Suprapubic skin (tissue), 4 donors: Measurements from ENCODE around the gene SLC7A6. TPM values are rescaled to one million over a fixed set of nuclear protein-coding genes. Genes with fewer than 3 reads are reported as not detected.

Experiments
- DNase-seq, 2 donors: peaks; one replicate each; pipeline ENCODE4 v3.0.0-alpha.2; 2019; ENCODE audit warnings: low spot score in 2 of 2
- H3K27ac ChIP-seq: fragments of 200-600 bp; sonication (generic); one replicate; pipeline ENCODE4 v1.5.1; 2019
- H3K27me3 ChIP-seq: fragments of 200-600 bp; sonication (generic); one replicate; pipeline ENCODE4 v1.5.1; 2019
- H3K36me3 ChIP-seq: fragments of 200-600 bp; sonication (generic); one replicate; pipeline ENCODE4 v1.5.1; 2019
- H3K4me1 ChIP-seq: fragments of 200-600 bp; sonication (generic); one replicate; pipeline ENCODE4 v1.5.1; 2019
- H3K4me3 ChIP-seq: fragments of 200-600 bp; sonication (generic); one replicate; pipeline ENCODE4 v1.5.1; 2019; ENCODE audit warnings: mild to moderate bottlenecking
- H3K9me3 ChIP-seq: fragments of 200-600 bp; sonication (generic); one replicate; pipeline ENCODE4 v1.5.1; 2019
- EP300 ChIP-seq: sonication (generic); formaldehyde crosslinking; IDR thresholded peaks from one replicate; pipeline ENCODE4 v1.6.1; 2017; ENCODE audit warnings: antibody characterized with exemption
- POLR2A ChIP-seq, 2 donors: fragments of 450-650 bp; IDR thresholded peaks; one replicate each; pipeline ENCODE4 v1.6.1; 2017; ENCODE audit warnings: antibody characterized with exemption in 2 of 2, mild to moderate bottlenecking in 2 of 2, moderate library complexity in 2 of 2
- POLR2AphosphoS5 ChIP-seq, 3 donors: sonication (generic); formaldehyde crosslinking; IDR thresholded peaks; one replicate each; pipeline ENCODE4 v1.6.1; 2017; ENCODE audit warnings: antibody characterized with exemption in 3 of 3
- WGBS: methylation state at CpG from one replicate; pipeline ENCODE4 v1.1.5; 2018; 5-methylcytosine and 5-hydroxymethylcytosine counted together
- total RNA-seq, 4 donors: library from RNA; depleted of rRNA; stranded (reverse); fragments of >200 nt; gene quantifications; one replicate each; pipeline ENCODE4 v1.1.0, GENCODE V29; 2016
- TF ChIP-seq, protein P1 (sequence below), 2 donors: fragments of 200-600 bp in 1 of 2; fragments of 450-650 bp in 1 of 2; sonication (generic) in 1 of 2; IDR thresholded peaks; one replicate each; pipeline ENCODE4 v1.5.1; 2016 to 2019; ENCODE audit warnings: antibody characterized with exemption in 2 of 2, mild to moderate bottlenecking in 1 of 2, moderate library complexity in 1 of 2

The SLC7A6 gene
- total RNA-seq, 4 donors from 2014 or later, result 31.5 to 167 (median 49.0) TPM

DNA sequence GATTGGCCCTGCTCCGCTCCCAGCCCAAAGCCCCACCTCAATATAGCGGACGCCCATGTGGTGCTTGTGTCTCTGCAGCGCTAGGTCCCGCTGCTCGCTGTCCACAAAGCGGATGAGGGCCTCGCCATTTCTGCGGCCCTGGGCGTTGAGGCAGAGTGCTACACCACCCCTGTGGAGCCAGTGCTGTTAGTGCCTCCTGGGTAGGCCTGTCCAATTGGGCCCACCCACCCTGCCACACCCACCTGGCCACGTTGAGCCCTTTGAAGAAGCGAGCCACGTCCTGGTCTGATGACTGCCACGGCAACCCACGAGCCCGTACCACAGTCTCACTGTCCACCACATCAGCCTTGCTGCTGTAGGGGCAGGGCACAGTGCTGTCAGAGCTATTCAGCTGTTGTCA lies 32.0 kb upstream of the SLC7A6 start:
- H3K36me3 ChIP-seq, result peaks cover 34% of the 10 kb centered on the region
- H3K27me3 ChIP-seq, result no peaks in the 10 kb centered on the region
- H3K4me3 ChIP-seq, result no peak overlapping the region
- H3K4me1 ChIP-seq, result peaks cover 60% of the 10 kb centered on the region
- no peak for DNase-seq
- H3K9me3 ChIP-seq, result no peaks in the 10 kb centered on the region
- no peak overlapping the region for H3K27ac ChIP-seq
- 95% methylated on average over 8 of the region's 16 CpGs for WGBS
- TF ChIP-seq POLR2A (IDR thresholded peaks at IDR 0.05) (no peak), POLR2AphosphoS5 (IDR thresholded peaks at IDR 0.05) (no peak), EP300 (no peak)
- TF ChIP-seq, protein P1, sequence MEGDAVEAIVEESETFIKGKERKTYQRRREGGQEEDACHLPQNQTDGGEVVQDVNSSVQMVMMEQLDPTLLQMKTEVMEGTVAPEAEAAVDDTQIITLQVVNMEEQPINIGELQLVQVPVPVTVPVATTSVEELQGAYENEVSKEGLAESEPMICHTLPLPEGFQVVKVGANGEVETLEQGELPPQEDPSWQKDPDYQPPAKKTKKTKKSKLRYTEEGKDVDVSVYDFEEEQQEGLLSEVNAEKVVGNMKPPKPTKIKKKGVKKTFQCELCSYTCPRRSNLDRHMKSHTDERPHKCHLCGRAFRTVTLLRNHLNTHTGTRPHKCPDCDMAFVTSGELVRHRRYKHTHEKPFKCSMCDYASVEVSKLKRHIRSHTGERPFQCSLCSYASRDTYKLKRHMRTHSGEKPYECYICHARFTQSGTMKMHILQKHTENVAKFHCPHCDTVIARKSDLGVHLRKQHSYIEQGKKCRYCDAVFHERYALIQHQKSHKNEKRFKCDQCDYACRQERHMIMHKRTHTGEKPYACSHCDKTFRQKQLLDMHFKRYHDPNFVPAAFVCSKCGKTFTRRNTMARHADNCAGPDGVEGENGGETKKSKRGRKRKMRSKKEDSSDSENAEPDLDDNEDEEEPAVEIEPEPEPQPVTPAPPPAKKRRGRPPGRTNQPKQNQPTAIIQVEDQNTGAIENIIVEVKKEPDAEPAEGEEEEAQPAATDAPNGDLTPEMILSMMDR (IDR thresholded peaks at IDR 0.05), result no peak

DNA sequence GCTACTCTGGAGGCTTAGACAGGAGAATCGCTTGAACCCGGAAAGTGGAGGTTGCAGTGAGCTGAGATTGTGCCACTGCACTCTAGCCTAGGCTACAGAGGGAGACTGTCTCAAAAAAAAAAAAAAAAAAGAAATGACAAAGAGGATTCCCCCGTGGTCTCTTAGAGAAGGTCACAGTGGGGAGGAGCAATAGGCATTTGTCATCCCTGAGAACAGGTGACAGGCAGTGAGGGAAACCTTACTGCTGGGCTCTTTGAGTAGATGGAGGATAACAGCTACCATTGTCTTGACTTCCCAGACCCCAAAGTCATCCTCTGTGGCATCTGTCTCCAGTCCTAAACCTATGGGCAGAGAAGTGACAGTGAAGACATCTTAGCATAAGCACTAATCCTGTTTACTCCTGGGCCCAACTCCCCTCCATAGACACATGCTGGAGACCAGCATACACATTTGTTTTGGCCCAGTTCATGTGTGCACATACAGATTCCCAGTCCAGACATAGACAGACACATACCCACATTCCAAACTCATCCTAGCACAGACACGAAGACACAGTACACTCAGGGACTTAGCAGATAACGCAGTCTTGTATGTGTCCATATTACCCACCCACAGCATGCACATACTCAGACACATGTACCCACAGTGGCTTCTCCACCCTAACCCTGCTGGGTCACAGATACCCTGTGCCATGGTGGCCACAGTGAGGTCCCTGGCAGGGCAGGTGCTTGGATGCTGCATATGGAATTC lies 31.1 kb upstream of the SLC7A6 start:
- H3K27me3 ChIP-seq, result no peaks in the 10 kb centered on the region
- peaks cover 60% of the 10 kb centered on the region for H3K4me1 ChIP-seq
- H3K4me3 ChIP-seq, result peak overlapping the region; percentile 54
- peaks cover 27% of the 10 kb centered on the region for H3K36me3 ChIP-seq
- peak overlapping the region; percentile 96 for H3K27ac ChIP-seq
- TF ChIP-seq POLR2A (IDR thresholded peaks at IDR 0.05), result no peak
- TF ChIP-seq, protein P1 (IDR thresholded peaks at IDR 0.05), result no peak
- no peak for TF ChIP-seq EP300
- TF ChIP-seq POLR2AphosphoS5 (IDR thresholded peaks at IDR 0.05), result no peak
- no peaks in the 10 kb centered on the region for H3K9me3 ChIP-seq
- WGBS, result 70% methylated on average over 5 of the region's 5 CpGs
- DNase-seq, result peak in 1 of 2 donors; percentile 12

DNA sequence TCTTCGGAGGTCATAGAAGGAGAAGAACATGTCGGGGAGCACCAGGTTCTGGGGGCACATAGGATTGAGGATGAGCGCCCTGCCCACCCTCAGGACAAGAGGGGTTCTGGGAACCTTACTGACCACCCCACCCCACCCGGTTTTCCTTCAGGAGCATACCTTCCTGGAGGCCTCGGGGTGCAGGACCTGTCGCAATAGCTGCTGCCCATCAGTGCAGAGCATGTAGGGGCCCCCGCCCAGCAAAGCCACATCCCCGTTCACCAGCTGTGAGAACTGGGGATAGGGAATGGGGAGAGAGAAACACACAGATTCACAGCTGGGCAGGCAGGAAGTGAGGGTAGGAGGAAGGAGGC lies 30.5 kb upstream of the SLC7A6 start:
- whole genome bisulfite sequencing, result 63% methylated on average over 8 of the region's 8 CpGs
- Histone ChIP-seq H3K9me3 (no peaks in the 10 kb centered on the region), H3K36me3 (peaks cover 27% of the 10 kb centered on the region), H3K27me3 (no peaks in the 10 kb centered on the region), H3K27ac (peak overlapping the region; percentile 96), H3K4me1 (peaks cover 59% of the 10 kb centered on the region), H3K4me3 (peak overlapping the region; percentile 54)
- TF ChIP-seq EP300 (no peak), POLR2AphosphoS5 (IDR thresholded peaks at IDR 0.05) (no peak), POLR2A (IDR thresholded peaks at IDR 0.05) (no peak)
- TF ChIP-seq, protein P1 (IDR thresholded peaks at IDR 0.05), result no peak
- DNase-seq, result no peak

DNA sequence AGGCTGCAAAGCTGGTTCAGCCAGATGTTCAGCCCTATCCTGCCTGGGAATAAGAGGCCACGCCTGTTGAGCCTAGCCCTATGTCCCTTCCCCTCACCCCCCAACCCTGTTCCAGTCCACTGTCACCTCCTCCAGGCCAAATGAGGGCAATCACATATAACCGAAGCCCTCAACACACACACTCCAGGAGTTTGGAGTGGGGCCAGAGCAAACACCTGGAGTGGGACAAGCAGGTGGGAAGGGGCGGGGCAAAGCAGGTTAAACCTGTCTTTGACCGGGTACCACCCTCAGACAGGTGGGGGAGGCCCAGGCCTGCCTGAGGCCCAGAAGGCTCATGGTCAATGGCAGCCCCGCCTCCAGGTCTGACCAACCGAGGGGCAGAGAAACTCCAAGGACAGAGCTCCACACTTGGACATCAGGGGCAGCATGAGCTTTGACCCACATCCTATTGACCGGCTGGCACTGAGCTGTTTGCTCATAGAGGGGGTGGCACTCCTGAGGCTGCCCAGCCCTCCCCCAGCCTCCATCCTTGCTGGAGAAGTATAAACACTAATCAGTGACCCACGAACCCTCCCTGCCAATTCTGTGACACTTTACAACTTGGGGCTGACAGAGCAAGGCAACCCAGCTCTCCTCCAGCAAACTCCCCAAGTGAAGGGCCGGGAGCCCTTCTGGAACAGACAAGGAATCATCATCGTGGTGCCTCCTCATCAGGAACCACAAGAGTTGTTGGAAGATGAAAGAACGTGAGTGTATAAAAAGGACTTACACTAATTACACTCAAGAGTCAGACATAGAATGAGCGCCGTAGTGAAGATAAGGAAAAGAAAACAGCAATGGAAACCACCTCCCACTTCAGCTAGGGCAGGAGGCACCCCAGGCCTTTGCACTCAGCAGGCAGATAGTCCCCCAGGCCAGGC lies 29.9 kb upstream of the SLC7A6 start:
- peak in 2 of 3 donors; percentile 38 to 47 for TF ChIP-seq POLR2AphosphoS5 (IDR thresholded peaks at IDR 0.05)
- no peak for TF ChIP-seq EP300
- Histone ChIP-seq H3K9me3 (no peaks in the 10 kb centered on the region), H3K27ac (peak overlapping the region; percentile 96), H3K27me3 (no peaks in the 10 kb centered on the region), H3K36me3 (peaks cover 27% of the 10 kb centered on the region), H3K4me3 (peak overlapping the region; percentile 54), H3K4me1 (peaks cover 54% of the 10 kb centered on the region)
- 36% methylated on average over 13 of the region's 13 CpGs for WGBS
- peak in 1 of 2 donors; percentile 83 for DNase-seq

DNA sequence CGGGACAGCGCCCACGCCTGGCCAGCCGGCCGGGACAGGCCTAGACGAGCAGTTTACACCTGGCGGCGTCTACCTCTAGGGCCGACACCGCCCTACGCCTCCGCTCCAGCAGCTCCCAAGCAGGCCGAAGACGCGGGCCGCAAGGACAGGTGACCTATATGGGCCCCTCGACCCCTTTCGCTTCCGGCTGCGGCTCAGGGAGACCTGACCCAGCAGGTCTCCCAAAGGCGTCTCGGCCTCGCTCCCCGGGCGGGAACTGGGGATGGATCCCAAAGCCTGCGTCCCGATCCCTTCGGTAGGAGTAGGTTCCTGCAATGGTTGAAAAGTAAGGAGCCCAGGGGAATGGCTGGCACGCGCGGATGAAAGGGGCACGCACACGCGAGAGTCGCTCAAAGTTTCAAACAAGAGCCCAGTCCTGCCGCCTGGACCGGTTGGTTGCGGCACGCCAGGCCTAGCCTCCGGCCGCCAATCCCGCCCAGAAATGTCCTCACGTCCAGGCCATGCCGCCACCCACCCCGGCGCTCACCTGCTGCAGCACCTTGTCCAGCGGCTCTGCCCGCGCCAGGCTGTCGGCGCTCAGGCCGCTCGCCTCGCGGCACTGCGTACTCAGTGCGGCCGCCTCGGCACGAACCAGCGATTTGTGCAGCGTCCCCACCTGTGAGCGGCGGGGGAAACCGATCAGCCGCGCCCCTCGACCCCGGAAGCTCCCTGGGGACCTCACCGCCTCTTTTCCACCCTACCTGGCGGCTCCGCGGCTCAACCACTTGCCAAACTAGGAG lies 29.0 kb upstream of the SLC7A6 start:
- no peaks in the 10 kb centered on the region for H3K9me3 ChIP-seq
- peaks cover 61% of the 10 kb centered on the region for H3K4me1 ChIP-seq
- peak overlapping the region; percentile 96 for H3K27ac ChIP-seq
- WGBS, result 31% methylated on average over 32 of the region's 73 CpGs
- peaks cover 19% of the 10 kb centered on the region for H3K36me3 ChIP-seq
- H3K4me3 ChIP-seq, result peak overlapping the region; percentile 54
- DNase-seq, result peak in 1 of 2 donors; percentile 82
- no peaks in the 10 kb centered on the region for H3K27me3 ChIP-seq
- TF ChIP-seq, protein P1 (IDR thresholded peaks at IDR 0.05), result no peak
- TF ChIP-seq EP300, result no peak
- no peak for TF ChIP-seq POLR2A (IDR thresholded peaks at IDR 0.05)
- no peak for TF ChIP-seq POLR2AphosphoS5 (IDR thresholded peaks at IDR 0.05)
